Measurements from ENCODE around the gene FAM131C.
"Not testable (repeated sequence)": the region's sequence is repeated elsewhere in the genome, so short reads cannot be mapped to it uniquely, and the experiment has no call there.

The FAM131C gene

GRCh38 chr1:16063921-16064320 lies 9.5 kb downstream of the FAM131C start:
- no peaks in the 10 kb centered on the region for H3K9me3 ChIP-seq (ENCODE audit: insufficient read depth, low read length)
- H3K4me3 ChIP-seq (ENCODE audit: insufficient read depth, low read length, poor library complexity, severe bottlenecking) = no peak overlapping the region
- no peak overlapping the region for H3K9ac ChIP-seq (ENCODE audit: low read length)
- H3K36me3 ChIP-seq (ENCODE audit: low read length) = no peaks in the 10 kb centered on the region
- H3K4me2 ChIP-seq (ENCODE audit: low read depth, low read length, poor library complexity, severe bottlenecking) = no peak overlapping the region
- no peaks in the 10 kb centered on the region for H3K79me2 ChIP-seq (ENCODE audit: insufficient read depth, low read length)
- no peaks in the 10 kb centered on the region for H3K27me3 ChIP-seq (ENCODE audit: low read length)
- H2AFZ ChIP-seq (ENCODE audit: low read depth, low read length, severe bottlenecking) = no peak overlapping the region
- no peak overlapping the region for H3K27ac ChIP-seq (ENCODE audit: low read depth, low read length)
- no peaks in the 10 kb centered on the region for H3F3A ChIP-seq (ENCODE audit: insufficient read depth)
- H3K9me2 ChIP-seq (replicated peaks; ENCODE audit: insufficient read depth, low read length) = no peaks in the 10 kb centered on the region
- TF ChIP-seq EZH2phosphoT487 (conservative IDR thresholded peaks at IDR 0.05; ENCODE audit: low read length) (no peak), CTCF (IDR thresholded peaks at IDR 0.05; ENCODE audit: insufficient read depth, low read length, poor library complexity, severe bottlenecking) (no peak)
- no peaks in the 10 kb centered on the region for H4K20me1 ChIP-seq (ENCODE audit: low read depth, low read length)

- H3K79me2 ChIP-seq (ENCODE audit: insufficient read depth, low read length) = no peaks in the 10 kb centered on the region
- H3K27ac ChIP-seq (ENCODE audit: low read depth, low read length) = no peak overlapping the region
- H4K20me1 ChIP-seq (ENCODE audit: low read depth, low read length) = no peaks in the 10 kb centered on the region
- H2AFZ ChIP-seq (ENCODE audit: low read depth, low read length, severe bottlenecking) = no peak overlapping the region
- no peaks in the 10 kb centered on the region for H3K9me2 ChIP-seq (replicated peaks; ENCODE audit: insufficient read depth, low read length)
- H3F3A ChIP-seq (ENCODE audit: insufficient read depth) = no peaks in the 10 kb centered on the region
- no peak overlapping the region for H3K4me2 ChIP-seq (ENCODE audit: low read depth, low read length, poor library complexity, severe bottlenecking)
- no peaks in the 10 kb centered on the region for H3K9me3 ChIP-seq (ENCODE audit: insufficient read depth, low read length)
- no peak for TF ChIP-seq CTCF (IDR thresholded peaks at IDR 0.05; ENCODE audit: insufficient read depth, low read length, poor library complexity, severe bottlenecking)
- no peak for TF ChIP-seq EZH2phosphoT487 (conservative IDR thresholded peaks at IDR 0.05; ENCODE audit: low read length)
- H3K4me3 ChIP-seq (ENCODE audit: insufficient read depth, low read length, poor library complexity, severe bottlenecking) = no peak overlapping the region
- H3K9ac ChIP-seq (ENCODE audit: low read length) = no peak overlapping the region
- H3K36me3 ChIP-seq (ENCODE audit: low read length) = no peaks in the 10 kb centered on the region
- no peaks in the 10 kb centered on the region for H3K27me3 ChIP-seq (ENCODE audit: low read length)
Observed at GRCh38 chr1:16063226-16063829, 10.1 kb downstream of the FAM131C start.

- not testable (repeated sequence) for H3K9me2 ChIP-seq (replicated peaks; ENCODE audit: insufficient read depth, low read length); H4K20me1 ChIP-seq (ENCODE audit: low read depth, low read length); H3F3A ChIP-seq (ENCODE audit: insufficient read depth); H3K79me2 ChIP-seq (ENCODE audit: insufficient read depth, low read length); H3K27me3 ChIP-seq (ENCODE audit: low read length); H3K36me3 ChIP-seq (ENCODE audit: low read length); H3K27ac ChIP-seq (ENCODE audit: low read depth, low read length); H3K9ac ChIP-seq (ENCODE audit: low read length); H2AFZ ChIP-seq (ENCODE audit: low read depth, low read length, severe bottlenecking); H3K4me3 ChIP-seq (ENCODE audit: insufficient read depth, low read length, poor library complexity, severe bottlenecking); H3K9me3 ChIP-seq (ENCODE audit: insufficient read depth, low read length); H3K4me2 ChIP-seq (ENCODE audit: low read depth, low read length, poor library complexity, severe bottlenecking)
Observed at GRCh38 chr1:16062687-16063075, 10.8 kb downstream of the FAM131C start.

GRCh38 chr1:16061989-16062686 lies 11.3 kb downstream of the FAM131C start:
- H3K9ac ChIP-seq (ENCODE audit: low read length); H3K36me3 ChIP-seq (ENCODE audit: low read length); H3F3A ChIP-seq (ENCODE audit: insufficient read depth); H3K9me2 ChIP-seq (replicated peaks; ENCODE audit: insufficient read depth, low read length); H3K27me3 ChIP-seq (ENCODE audit: low read length); H3K4me3 ChIP-seq (ENCODE audit: insufficient read depth, low read length, poor library complexity, severe bottlenecking); H4K20me1 ChIP-seq (ENCODE audit: low read depth, low read length); H2AFZ ChIP-seq (ENCODE audit: low read depth, low read length, severe bottlenecking); H3K4me2 ChIP-seq (ENCODE audit: low read depth, low read length, poor library complexity, severe bottlenecking); H3K79me2 ChIP-seq (ENCODE audit: insufficient read depth, low read length); H3K9me3 ChIP-seq (ENCODE audit: insufficient read depth, low read length); H3K27ac ChIP-seq (ENCODE audit: low read depth, low read length): not testable (repeated sequence)
